Esophagus muscularis mucosa (tissue), 4 donors: Measurements from ENCODE around the gene RBM12. TPM values are rescaled to one million over a fixed set of nuclear protein-coding genes. Genes with fewer than 3 reads are reported as not detected.

ENCODE experiments used
- DNase-seq: peaks from one replicate; pipeline ENCODE4 v3.0.0-alpha.2; 2017; ENCODE audit errors: extremely low spot score
- H3K27ac ChIP-seq, 4 donors: fragments of 200-600 bp; sonication (generic); replicated peaks in 1 of 4; 1 replicate in 3 of 4; 2 replicates in 1 of 4; pipeline ENCODE4 v1.5.1; 2016 to 2019; ENCODE audit warnings: mild to moderate bottlenecking in 1 of 4
- H3K27me3 ChIP-seq, 4 donors: fragments of 200-600 bp; sonication (generic); one replicate each; pipeline versions ENCODE4 v1.5.1 to v1.6.0; 2016 to 2019
- H3K36me3 ChIP-seq, 4 donors: fragments of 200-600 bp; sonication (generic); one replicate each; pipeline ENCODE4 v1.5.1; 2016 to 2019
- H3K4me1 ChIP-seq, 4 donors: fragments of 200-600 bp; sonication (generic); one replicate each; pipeline ENCODE4 v1.5.1; 2016 to 2019
- H3K4me3 ChIP-seq, 4 donors: fragments of 200-600 bp; sonication (generic); 1 replicate in 2 of 4; 2 replicates in 2 of 4; pipeline ENCODE4 v1.5.1; 2016 to 2019; ENCODE audit warnings: mild to moderate bottlenecking in 4 of 4, moderate library complexity in 1 of 4
- H3K9me3 ChIP-seq, 4 donors: fragments of 200-600 bp; sonication (generic); 1 replicate in 3 of 4; 2 replicates in 1 of 4; pipeline ENCODE4 v1.5.1; 2016 to 2019
- EP300 ChIP-seq: sonication (generic); formaldehyde crosslinking; IDR thresholded peaks from one replicate; pipeline ENCODE4 v1.6.1; 2017; ENCODE audit warnings: antibody characterized with exemption
- POLR2A ChIP-seq: fragments of 450-650 bp; IDR thresholded peaks from one replicate; pipeline ENCODE4 v1.6.1; 2017; ENCODE audit warnings: antibody characterized with exemption, moderate library complexity, mild to moderate bottlenecking, low read depth
- POLR2AphosphoS5 ChIP-seq, 2 donors: sonication (generic); formaldehyde crosslinking; IDR thresholded peaks; one replicate each; pipeline ENCODE4 v1.6.1; 2017; ENCODE audit warnings: antibody characterized with exemption in 2 of 2
- WGBS: methylation state at CpG from one replicate; pipeline ENCODE4 v1.1.5; 2018; 5-methylcytosine and 5-hydroxymethylcytosine counted together
- intact Hi-C: fragments of 100-400 bp; cut with DNase I; formaldehyde crosslinking; loops from one replicate; pipeline ENCODE4 v1.15.1; 2023
- total RNA-seq, 4 donors: library from RNA; depleted of rRNA; stranded (reverse); fragments of >200 nt; gene quantifications; one replicate each; pipeline versions ENCODE4 v1.1.0 to v1.2.1, GENCODE V29; 2016
- TF ChIP-seq, protein P1 (sequence below), 3 experiments: fragments of 200-600 bp in 2 of 3; fragments of 450-650 bp in 1 of 3; sonication (generic) in 2 of 3; IDR thresholded peaks; one replicate each; pipeline ENCODE4 v1.5.1; 2017 to 2019; ENCODE audit warnings: antibody characterized with exemption in 3 of 3, mild to moderate bottlenecking in 2 of 3, moderate library complexity in 1 of 3

RBM12 gene
- total RNA-seq, 4 donors from 2014 or later = 21.0 to 30.6 (median 24.0) TPM

DNA sequence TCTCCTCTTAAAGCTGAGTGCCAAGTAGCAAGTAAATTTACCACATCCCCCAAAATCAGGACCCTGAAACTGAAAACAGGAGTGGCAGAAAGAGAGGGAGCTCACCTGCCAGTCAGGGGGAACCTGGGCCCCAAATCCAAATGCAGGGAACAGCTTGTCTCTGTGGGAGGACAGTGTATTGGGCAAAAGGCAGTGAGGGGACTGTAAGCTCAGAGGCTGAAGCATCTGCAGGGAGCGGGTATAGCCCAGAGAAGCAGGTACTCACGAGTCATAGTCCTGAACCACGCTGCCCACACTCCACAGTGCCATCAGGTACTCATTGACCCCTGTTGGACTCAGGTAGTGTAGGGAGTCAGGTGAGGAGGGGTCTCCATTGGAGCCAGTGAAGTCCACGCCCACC lies 34.1 kb downstream of the RBM12 start:
- H3K36me3 ChIP-seq = peaks cover 43 to 70% (median 69%) of the 10 kb centered on the region in 4 donors

DNA sequence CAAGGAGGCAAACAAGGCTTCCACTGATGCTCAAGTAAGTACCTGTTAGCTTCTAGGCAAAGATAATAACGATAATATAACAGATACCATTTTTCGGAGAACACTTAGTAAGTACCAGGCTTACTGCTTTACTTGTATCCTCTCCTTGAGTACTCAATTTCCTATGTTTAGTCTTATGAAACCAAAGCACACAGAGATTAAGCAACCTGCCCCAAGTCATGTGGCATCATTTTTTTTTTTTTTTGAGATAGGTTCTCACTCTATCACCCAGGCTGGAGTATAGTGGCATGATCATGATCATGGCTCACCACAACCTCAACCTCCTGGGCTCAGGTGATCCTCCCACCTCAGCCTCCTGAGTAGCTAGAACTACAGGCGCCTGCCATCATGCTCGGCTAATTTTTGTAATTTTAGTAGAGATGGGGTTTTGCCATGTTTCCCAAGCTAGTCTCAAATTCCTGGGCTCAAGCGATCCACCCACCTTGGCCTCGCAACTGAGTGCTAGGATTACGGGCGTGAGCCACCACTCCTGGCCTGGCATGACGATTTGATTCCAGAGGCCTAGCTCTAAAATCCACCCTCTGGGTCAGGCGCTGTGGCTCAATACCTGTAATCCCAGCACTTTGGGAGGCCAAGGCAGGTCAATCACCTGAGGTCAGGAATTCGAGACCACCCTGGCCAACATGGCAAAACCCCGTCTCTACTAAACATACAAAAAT lies 35.1 kb downstream of the RBM12 start:
- Histone ChIP-seq H3K4me1 (no peaks in the 10 kb centered on the region), H3K36me3 (peaks cover 50 to 80% (median 78%) of the 10 kb centered on the region in 4 donors), H3K4me3 (no peak overlapping the region), H3K27ac (no peak overlapping the region), H3K27me3 (no peaks in the 10 kb centered on the region), H3K9me3 (no peaks in the 10 kb centered on the region)
- intact Hi-C loops = no loop called here
- 94% methylated on average over 12 of the region's 12 CpGs for WGBS
- TF ChIP-seq POLR2A = no peak
- TF ChIP-seq POLR2AphosphoS5 (IDR thresholded peaks at IDR 0.05) = no peak
- TF ChIP-seq, protein P1, sequence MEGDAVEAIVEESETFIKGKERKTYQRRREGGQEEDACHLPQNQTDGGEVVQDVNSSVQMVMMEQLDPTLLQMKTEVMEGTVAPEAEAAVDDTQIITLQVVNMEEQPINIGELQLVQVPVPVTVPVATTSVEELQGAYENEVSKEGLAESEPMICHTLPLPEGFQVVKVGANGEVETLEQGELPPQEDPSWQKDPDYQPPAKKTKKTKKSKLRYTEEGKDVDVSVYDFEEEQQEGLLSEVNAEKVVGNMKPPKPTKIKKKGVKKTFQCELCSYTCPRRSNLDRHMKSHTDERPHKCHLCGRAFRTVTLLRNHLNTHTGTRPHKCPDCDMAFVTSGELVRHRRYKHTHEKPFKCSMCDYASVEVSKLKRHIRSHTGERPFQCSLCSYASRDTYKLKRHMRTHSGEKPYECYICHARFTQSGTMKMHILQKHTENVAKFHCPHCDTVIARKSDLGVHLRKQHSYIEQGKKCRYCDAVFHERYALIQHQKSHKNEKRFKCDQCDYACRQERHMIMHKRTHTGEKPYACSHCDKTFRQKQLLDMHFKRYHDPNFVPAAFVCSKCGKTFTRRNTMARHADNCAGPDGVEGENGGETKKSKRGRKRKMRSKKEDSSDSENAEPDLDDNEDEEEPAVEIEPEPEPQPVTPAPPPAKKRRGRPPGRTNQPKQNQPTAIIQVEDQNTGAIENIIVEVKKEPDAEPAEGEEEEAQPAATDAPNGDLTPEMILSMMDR (IDR thresholded peaks at IDR 0.05) = no peak
- TF ChIP-seq EP300 = no peak
- DNase-seq = no peak

More for the DNA sequence above, 34.1 kb downstream of the RBM12 start:
- TF ChIP-seq POLR2A (no peak), EP300 (no peak), POLR2AphosphoS5 (IDR thresholded peaks at IDR 0.05) (no peak)
- TF ChIP-seq, protein P1 (IDR thresholded peaks at IDR 0.05) = no peak
- intact Hi-C loops = no loop called here
- Histone ChIP-seq H3K9me3 (no peaks in the 10 kb centered on the region), H3K4me3 (no peak overlapping the region), H3K27me3 (no peaks in the 10 kb centered on the region), H3K4me1 (peaks cover 0 to 8% (median 2%) of the 10 kb centered on the region in 4 donors), H3K27ac (no peak overlapping the region)
- DNase-seq = no peak
- WGBS = 100% methylated on average over 2 of the region's 4 CpGs

DNA sequence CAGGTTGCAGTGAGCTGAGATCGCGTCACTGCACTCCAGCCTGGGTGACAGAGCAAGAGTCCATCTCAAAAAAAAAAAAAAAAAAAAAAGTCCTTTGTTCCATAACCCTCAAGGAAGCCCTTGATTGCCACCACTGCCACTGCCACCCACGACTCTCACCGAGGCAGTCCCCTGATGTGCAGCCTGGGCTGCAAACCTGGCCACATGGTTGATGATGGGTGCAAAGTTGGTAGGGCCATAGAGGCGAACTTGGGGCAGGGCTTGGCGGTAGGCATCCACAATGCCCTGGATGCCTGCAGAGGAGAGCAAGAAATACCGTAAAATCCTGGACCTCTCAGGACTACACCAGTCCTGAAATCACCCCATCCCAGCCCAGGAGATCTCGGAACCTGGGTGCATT lies 37.6 kb downstream of the RBM12 start:
- Histone ChIP-seq H3K4me1 (no peaks in the 10 kb centered on the region), H3K4me3 (no peak overlapping the region), H3K27ac (no peak overlapping the region), H3K36me3 (peaks cover 50 to 88% (median 74%) of the 10 kb centered on the region in 4 donors), H3K9me3 (no peaks in the 10 kb centered on the region), H3K27me3 (no peaks in the 10 kb centered on the region)
- TF ChIP-seq, protein P1 (IDR thresholded peaks at IDR 0.05) = no peak
- no peak for TF ChIP-seq POLR2A
- TF ChIP-seq EP300 = no peak
- TF ChIP-seq POLR2AphosphoS5 (IDR thresholded peaks at IDR 0.05) = no peak
- WGBS = 95% methylated on average over 6 of the region's 8 CpGs
- DNase-seq = no peak
- intact Hi-C loops = no loop called here

- TF ChIP-seq EP300 = no peak
- TF ChIP-seq POLR2A = no peak
- TF ChIP-seq, protein P1 (IDR thresholded peaks at IDR 0.05) = no peak
- TF ChIP-seq POLR2AphosphoS5 (IDR thresholded peaks at IDR 0.05) = no peak
- H3K27me3 ChIP-seq = no peaks in the 10 kb centered on the region
- intact Hi-C loops = no loop called here
- WGBS = 88% methylated on average over 8 of the region's 13 CpGs
- no peak overlapping the region for H3K27ac ChIP-seq
- no peaks in the 10 kb centered on the region for H3K4me1 ChIP-seq
- DNase-seq = no peak
- H3K36me3 ChIP-seq = peaks cover 48 to 87% (median 70%) of the 10 kb centered on the region in 4 donors
- no peaks in the 10 kb centered on the region for H3K9me3 ChIP-seq
- H3K4me3 ChIP-seq = no peak overlapping the region
Observed at GRCh38 chr20:35626386-35627001, 38.2 kb downstream of the RBM12 start.
